Lower leg skin (tissue), 4 donors: Measurements from ENCODE around the gene NCDN. TPM values are rescaled to one million over a fixed set of nuclear protein-coding genes. Genes with fewer than 3 reads are reported as not detected.

ENCODE experiments used
- DNase-seq, 2 donors: peaks; one replicate each; pipeline ENCODE4 v3.0.0-alpha.2; 2019; ENCODE audit warnings: low spot score in 2 of 2
- H3K4me3 ChIP-seq: fragments of 200-600 bp; sonication (generic); 2 replicates; pipeline ENCODE4 v1.5.1; 2017; ENCODE audit warnings: mild to moderate bottlenecking, low read depth; ENCODE audit not compliant: poor library complexity, severe bottlenecking
- CTCF ChIP-seq, 3 donors: fragments of 450-650 bp; IDR thresholded peaks; one replicate each; pipeline ENCODE4 v1.5.1; 2016; ENCODE audit warnings: antibody characterized with exemption in 3 of 3, mild to moderate bottlenecking in 3 of 3, moderate library complexity in 2 of 3
- POLR2A ChIP-seq, 2 donors: fragments of 450-650 bp; IDR thresholded peaks; one replicate each; pipeline ENCODE4 v1.6.1; 2016 to 2017; ENCODE audit warnings: antibody characterized with exemption in 2 of 2, mild to moderate bottlenecking in 1 of 2, moderate library complexity in 1 of 2
- WGBS, 2 donors: methylation state at CpG; one replicate each; pipeline ENCODE4 v1.1.5; 2018; 5-methylcytosine and 5-hydroxymethylcytosine counted together
- intact Hi-C: fragments of 100-400 bp; cut with DNase I; formaldehyde crosslinking; loops from one replicate; pipeline ENCODE4 v1.15.0; 2023; ENCODE audit warnings: low total_unique reads
- total RNA-seq, 4 donors: library from RNA; depleted of rRNA; stranded (reverse); fragments of >200 nt; gene quantifications; one replicate each; pipeline ENCODE4 v1.1.0, GENCODE V29; 2016

The NCDN gene
- total RNA-seq, 4 donors from 2014 or later: 13.7 to 18.4 (median 16.1) TPM

- DNase-seq: no peak
- no peak overlapping the region for H3K4me3 ChIP-seq
- WGBS, 2 donors: 77 to 84% methylated on average over 8 of the region's 8 CpGs
- no peak for TF ChIP-seq CTCF (IDR thresholded peaks at IDR 0.05)
- no peak for TF ChIP-seq POLR2A (IDR thresholded peaks at IDR 0.05)
- intact Hi-C loops: no loop called here
Observed at GRCh38 chr1:35592991-35593769, 35.6 kb downstream of the NCDN start.

GRCh38 chr1:35594005-35594760 is 36.6 kb downstream of the NCDN start:
- intact Hi-C loops: no loop called here
- WGBS, 2 donors: 90 to 93% methylated on average over 7 to 9 of the region's 9 CpGs
- DNase-seq: no peak
- H3K4me3 ChIP-seq: no peak overlapping the region
- TF ChIP-seq CTCF (IDR thresholded peaks at IDR 0.05) (no peak), POLR2A (IDR thresholded peaks at IDR 0.05) (no peak)

GRCh38 chr1:35595684-35596083 is 38.1 kb downstream of the NCDN start:
- TF ChIP-seq POLR2A (IDR thresholded peaks at IDR 0.05) (no peak), CTCF (IDR thresholded peaks at IDR 0.05) (no peak)
- no peak for DNase-seq
- no peak overlapping the region for H3K4me3 ChIP-seq
- intact Hi-C loops: no loop called here
- 91 to 96% methylated on average over 5 to 7 of the region's 7 CpGs for WGBS, 2 donors

GRCh38 chr1:35597870-35598269 is 40.3 kb downstream of the NCDN start:
- no peak for DNase-seq
- intact Hi-C loops: no loop called here
- TF ChIP-seq CTCF (IDR thresholded peaks at IDR 0.05) (no peak), POLR2A (IDR thresholded peaks at IDR 0.05) (no peak)
- H3K4me3 ChIP-seq: no peak overlapping the region
- 83 to 88% methylated on average over 5 of the region's 5 CpGs for WGBS, 2 donors

GRCh38 chr1:35598895-35599294 is 41.3 kb downstream of the NCDN start:
- 51 to 60% methylated on average over 2 of the region's 2 CpGs for WGBS, 2 donors
- DNase-seq: no peak

More at GRCh38 chr1:35598895-35599294, 41.3 kb downstream of the NCDN start:
- intact Hi-C loops: no loop called here
- no peak overlapping the region for H3K4me3 ChIP-seq
- TF ChIP-seq POLR2A (IDR thresholded peaks at IDR 0.05) (no peak), CTCF (IDR thresholded peaks at IDR 0.05) (no peak)
